Endodermal cell (in vitro differentiated cells): Measurements from ENCODE around the gene CNNM3. TPM values are rescaled to one million over a fixed set of nuclear protein-coding genes. Genes with fewer than 3 reads are reported as not detected.

Source experiments
- DNase-seq: peaks from one replicate; pipeline ENCODE4 v3.0.0-alpha.2; 2017
- H3K27ac ChIP-seq: 2 replicates; pipeline ENCODE4 v1.5.1; 2013; ENCODE audit warnings: mild to moderate bottlenecking, low read depth, low read length, moderate library complexity
- H3K27me3 ChIP-seq: 2 replicates; pipeline ENCODE4 v1.6.1; 2013; ENCODE audit warnings: mild to moderate bottlenecking, low read length, moderate library complexity; ENCODE audit not compliant: insufficient read depth, control insufficient read depth, poor library complexity, severe bottlenecking
- H3K36me3 ChIP-seq: 2 replicates; pipeline ENCODE4 v1.7.0; 2013; ENCODE audit warnings: mild to moderate bottlenecking, low read length, moderate library complexity; ENCODE audit not compliant: control insufficient read depth, insufficient read depth
- H3K4me1 ChIP-seq: one replicate; pipeline ENCODE4 v1.7.0; 2013; ENCODE audit warnings: low read length; ENCODE audit not compliant: control insufficient read depth, insufficient read depth
- H3K4me3 ChIP-seq: 2 replicates; pipeline ENCODE4 v1.5.1; 2013; ENCODE audit warnings: mild to moderate bottlenecking, low read length, moderate library complexity
- H3K9ac ChIP-seq: 2 replicates; pipeline ENCODE4 v1.6.1; 2013; ENCODE audit warnings: mild to moderate bottlenecking, low read length, moderate library complexity; ENCODE audit not compliant: poor library complexity, severe bottlenecking; ENCODE audit errors: extremely low read depth
- H3K9me3 ChIP-seq: 2 replicates; pipeline ENCODE4 v1.6.1; 2013; ENCODE audit warnings: mild to moderate bottlenecking, low read length, moderate library complexity; ENCODE audit not compliant: control insufficient read depth
- H3K27ac Mint-ChIP-seq: 2 replicates; pipeline ENCODE4 v1.8.0; 2020; ENCODE audit warnings: mixed read lengths
- H3K27me3 Mint-ChIP-seq: 2 replicates; pipeline ENCODE4 v1.8.0; 2021; ENCODE audit warnings: mild to moderate bottlenecking, mixed read lengths; ENCODE audit not compliant: insufficient read depth
- H3K36me3 Mint-ChIP-seq: 2 replicates; pipeline ENCODE4 v1.8.0; 2020; ENCODE audit warnings: low read depth, mixed read lengths
- H3K4me1 Mint-ChIP-seq: 2 replicates; pipeline ENCODE4 v1.8.0; 2020; ENCODE audit warnings: mixed read lengths
- H3K4me3 Mint-ChIP-seq: 2 replicates; pipeline ENCODE4 v1.8.0; 2020; ENCODE audit warnings: mild to moderate bottlenecking, moderate library complexity, mixed read lengths
- H3K9me3 Mint-ChIP-seq: 2 replicates; pipeline ENCODE4 v1.8.0; 2020; ENCODE audit warnings: mild to moderate bottlenecking, mixed read lengths
- CTCF ChIP-seq: fragments of 200-600 bp; sonication (generic); conservative IDR thresholded peaks from 2 replicates; pipeline ENCODE4 v1.5.0; 2021; ENCODE audit warnings: antibody characterized with exemption, mild to moderate bottlenecking
- WGBS, 2 experiments: methylation state at CpG; one replicate each; pipeline versions ENCODE4 v1.1.5 to v1.1.7; 2013; ENCODE audit warnings: missing lambda C conversion rate in 2 of 2, mixed read lengths in 1 of 2; ENCODE audit not compliant: insufficient coverage in 1 of 2, insufficient read length in 1 of 2; 5-methylcytosine and 5-hydroxymethylcytosine counted together
- total RNA-seq, 2 donors: library from RNA; stranded (reverse); fragmentation: NEBNext Ultra II Directional in 1 of 2; extraction: Animal tissue kit (Norgen Biotek cat#: 25700) in 1 of 2; gene quantifications; 2 replicates in 1 of 2; 3 replicates in 1 of 2; pipeline ENCODE4 v1.2.1, GENCODE V29; 2021

Gene CNNM3
- total RNA-seq, 2 donors from 2014 or later, result 33.1 to 34.8 TPM

GRCh38 chr2:96831679-96832078 is 15.6 kb downstream of the CNNM3 start:
- peaks cover 13% of the 10 kb centered on the region for H3K4me1 ChIP-seq
- Mint-ChIP-seq H3K27me3 (no peaks in the 10 kb centered on the region), H3K4me1 (peaks cover 6% of the 10 kb centered on the region), H3K36me3 (peaks cover 75% of the 10 kb centered on the region), H3K9me3 (no peaks in the 10 kb centered on the region), H3K4me3 (no peak overlapping the region), H3K27ac (no peak overlapping the region)
- 93 to 96% methylated on average over 4 to 10 of the region's 10 CpGs for WGBS, 2 experiments
- peak; percentile 73 for DNase-seq
- peaks cover 62% of the 10 kb centered on the region for H3K36me3 ChIP-seq
- no peak overlapping the region for H3K9ac ChIP-seq
- H3K9me3 ChIP-seq, result no peaks in the 10 kb centered on the region
- H3K27me3 ChIP-seq, result no peaks in the 10 kb centered on the region
- TF ChIP-seq CTCF, result no peak
- peak overlapping the region; percentile 95 for H3K27ac ChIP-seq
- H3K4me3 ChIP-seq, result no peak overlapping the region

- Mint-ChIP-seq H3K27me3 (no peaks in the 10 kb centered on the region), H3K4me1 (peaks cover 6% of the 10 kb centered on the region), H3K36me3 (peaks cover 74% of the 10 kb centered on the region), H3K27ac (peak overlapping the region; percentile 97), H3K4me3 (no peak overlapping the region), H3K9me3 (no peaks in the 10 kb centered on the region)
- TF ChIP-seq CTCF, result no peak
- Histone ChIP-seq H3K4me1 (peaks cover 13% of the 10 kb centered on the region), H3K9ac (no peak overlapping the region), H3K4me3 (no peak overlapping the region), H3K27me3 (no peaks in the 10 kb centered on the region), H3K27ac (peak overlapping the region; percentile 95), H3K9me3 (no peaks in the 10 kb centered on the region), H3K36me3 (peaks cover 62% of the 10 kb centered on the region)
- no peak for DNase-seq
- WGBS, 2 experiments, result 76 to 89% methylated on average over 1 to 11 of the region's 11 CpGs
Measured at GRCh38 chr2:96832408-96832753, 16.3 kb downstream of the CNNM3 start.

- H3K4me1 ChIP-seq, result peaks cover 13% of the 10 kb centered on the region
- no peak overlapping the region for H3K4me3 ChIP-seq
- 29 to 55% methylated on average over 11 to 18 of the region's 18 CpGs for WGBS, 2 experiments
- no peaks in the 10 kb centered on the region for H3K27me3 ChIP-seq
- H3K9me3 Mint-ChIP-seq, result no peaks in the 10 kb centered on the region
- peak overlapping the region; percentile 13 for H3K4me3 Mint-ChIP-seq
- peak; percentile 18 for TF ChIP-seq CTCF
- DNase-seq, result peak; percentile 93
- peak overlapping the region; percentile 28 for H3K9ac ChIP-seq
- no peaks in the 10 kb centered on the region for H3K27me3 Mint-ChIP-seq
- H3K36me3 ChIP-seq, result peaks cover 56% of the 10 kb centered on the region
- peak overlapping the region; percentile 95 for H3K27ac ChIP-seq
- H3K9me3 ChIP-seq, result no peaks in the 10 kb centered on the region
- H3K4me1 Mint-ChIP-seq, result peaks cover 6% of the 10 kb centered on the region
- H3K36me3 Mint-ChIP-seq, result peaks cover 70% of the 10 kb centered on the region
- H3K27ac Mint-ChIP-seq, result peak overlapping the region; percentile 97
Measured at GRCh38 chr2:96832754-96833507, 16.9 kb downstream of the CNNM3 start.
